GM19351 (cell line): Measurements from ENCODE around the gene ERC2.

Experiments
- ATAC-seq: cut with Tn5 transposase; IDR thresholded peaks from one replicate; pipeline ENCODE4 v1.9.1; 2021; ENCODE audit warnings: mild to moderate bottlenecking, moderate library complexity; ENCODE audit not compliant: unreplicated experiment

Gene ERC2

DNA sequence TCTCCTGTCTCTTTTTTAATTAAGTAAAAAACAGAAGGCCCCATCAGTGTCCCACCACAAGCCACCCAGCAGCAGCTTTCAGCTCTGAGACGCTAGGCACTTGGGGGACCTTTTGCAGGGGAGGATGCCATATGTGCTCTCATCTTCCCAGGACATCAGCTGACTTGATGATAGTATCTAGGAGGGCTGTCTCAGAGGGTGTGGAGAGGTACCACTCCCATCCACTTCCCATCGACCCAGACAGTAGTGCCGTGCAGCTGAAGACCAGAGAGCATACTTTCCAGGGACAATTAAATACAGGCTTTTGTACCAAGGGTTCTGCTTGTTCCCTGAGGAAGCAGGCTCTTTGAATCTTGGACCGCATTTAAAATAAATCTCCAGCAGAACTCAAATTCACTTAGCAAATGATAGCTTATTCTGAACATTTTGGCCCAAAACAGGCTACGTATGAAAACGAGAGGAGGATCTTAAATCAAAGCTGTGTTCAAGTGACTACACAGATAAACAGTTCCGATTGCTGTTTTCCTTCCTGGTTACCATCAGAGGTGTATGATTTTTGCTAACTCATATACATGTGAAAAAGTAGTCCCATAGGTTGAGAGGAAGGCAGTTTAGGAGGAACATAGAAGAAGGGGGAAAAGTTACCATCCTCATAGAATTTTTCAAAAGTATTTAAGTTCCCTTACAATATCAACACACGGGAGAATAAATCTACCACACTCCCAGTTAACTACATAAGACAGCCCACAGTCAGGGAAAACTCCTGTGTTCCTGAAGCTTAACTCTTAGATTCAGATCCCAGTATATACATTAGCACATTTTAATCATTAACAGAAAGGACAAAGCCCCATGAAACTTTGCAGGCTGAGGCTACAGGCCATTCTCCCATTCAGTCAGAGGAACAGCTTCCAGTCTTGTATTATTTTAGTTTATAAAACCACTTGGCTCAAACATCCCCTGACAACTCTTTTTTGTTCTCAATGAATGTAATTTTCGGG, 990.7 kb downstream of the ERC2 start:
- ATAC-seq: no peak

DNA sequence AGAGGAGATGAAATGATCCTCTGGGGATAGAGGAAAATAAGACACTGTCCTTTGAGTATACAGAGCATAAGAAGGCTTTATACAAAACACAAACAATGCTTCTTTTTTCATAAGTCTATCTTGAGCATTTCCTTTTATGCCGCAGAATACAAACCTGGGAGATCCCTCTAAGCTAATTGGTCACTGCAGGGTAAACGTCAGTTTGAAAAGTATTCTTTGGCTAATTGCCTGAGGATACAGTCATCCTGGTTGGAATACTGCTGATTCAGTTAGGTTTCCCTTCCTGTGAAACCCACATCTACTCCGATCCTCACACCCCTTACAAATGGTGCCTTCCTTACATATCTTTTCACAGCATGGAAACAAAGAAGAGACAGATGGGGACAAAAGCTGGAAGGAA, 991.8 kb downstream of the ERC2 start:
- no peak for ATAC-seq

GRCh38 chr3:55474213-55474632, 994.0 kb downstream of the ERC2 start:
- ATAC-seq: no peak

GRCh38 chr3:55473788-55474187, 994.5 kb downstream of the ERC2 start:
- no peak for ATAC-seq

DNA sequence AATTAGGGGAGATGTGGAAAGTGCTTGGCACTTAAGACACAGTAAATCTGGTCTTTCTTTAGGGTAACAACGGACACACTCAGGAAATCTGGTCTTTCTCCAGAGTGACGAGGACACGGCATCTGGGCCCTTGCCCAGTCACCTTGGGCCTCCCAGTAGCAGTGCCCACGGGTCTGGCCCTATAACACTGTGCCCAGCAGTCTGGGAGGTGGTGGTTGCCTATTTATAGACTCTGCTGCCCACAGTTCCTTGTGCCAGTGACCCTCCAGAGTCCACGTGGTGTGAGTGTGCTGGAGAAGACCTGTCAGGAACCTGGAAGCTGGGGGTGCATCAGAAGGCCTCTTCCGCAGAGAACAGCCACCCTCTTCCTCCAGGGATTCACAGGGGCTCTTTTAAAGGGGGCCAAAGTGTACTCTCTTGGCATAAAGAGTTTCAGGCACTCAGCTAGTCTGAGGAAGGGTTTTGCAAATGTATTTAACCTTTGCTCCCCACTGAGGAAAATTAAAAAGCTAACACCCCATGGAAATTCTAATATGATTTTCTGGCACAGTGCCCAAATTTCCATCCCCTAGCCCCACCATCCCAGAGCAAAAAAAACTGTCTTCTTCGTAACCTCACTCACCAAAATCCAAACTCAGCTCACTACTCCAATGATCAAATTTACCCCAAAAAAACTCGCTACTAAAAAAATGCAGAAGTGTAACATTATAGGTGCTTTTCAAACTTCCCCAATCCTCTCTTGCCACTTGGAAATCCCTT, 996.6 kb downstream of the ERC2 start:
- no peak for ATAC-seq

- ATAC-seq: no peak
These were observed 997.2 kb downstream of the ERC2 start for GRCh38 chr3:55471084-55471483.

DNA sequence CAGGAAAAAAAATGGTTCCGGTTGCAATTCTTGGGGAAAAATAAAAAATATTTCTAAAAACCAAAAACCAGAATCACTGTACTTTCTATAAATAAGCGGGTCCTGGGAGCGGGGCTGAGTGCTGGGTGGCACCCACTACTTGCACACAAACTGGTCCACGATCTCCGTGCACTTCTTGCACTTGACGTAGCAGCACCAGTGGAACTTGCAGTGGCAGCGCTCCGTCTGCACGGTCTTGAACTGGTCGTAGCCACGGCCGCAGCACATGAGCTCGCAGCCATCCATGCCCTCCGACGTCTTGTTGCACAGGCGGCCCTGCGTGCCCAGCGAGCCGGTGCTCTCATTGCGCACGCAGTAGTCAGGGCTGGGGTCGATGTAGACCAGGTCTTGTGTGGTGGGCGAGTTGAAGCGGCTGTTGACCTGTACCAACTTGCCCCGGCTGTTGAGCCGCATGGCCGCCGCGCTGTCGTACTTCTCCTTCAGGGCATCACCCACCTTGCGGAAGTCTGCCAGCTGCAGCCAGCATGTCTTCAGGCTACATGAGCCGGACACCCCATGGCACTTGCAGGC, 998.2 kb downstream of the ERC2 start:
- ATAC-seq: no peak

DNA sequence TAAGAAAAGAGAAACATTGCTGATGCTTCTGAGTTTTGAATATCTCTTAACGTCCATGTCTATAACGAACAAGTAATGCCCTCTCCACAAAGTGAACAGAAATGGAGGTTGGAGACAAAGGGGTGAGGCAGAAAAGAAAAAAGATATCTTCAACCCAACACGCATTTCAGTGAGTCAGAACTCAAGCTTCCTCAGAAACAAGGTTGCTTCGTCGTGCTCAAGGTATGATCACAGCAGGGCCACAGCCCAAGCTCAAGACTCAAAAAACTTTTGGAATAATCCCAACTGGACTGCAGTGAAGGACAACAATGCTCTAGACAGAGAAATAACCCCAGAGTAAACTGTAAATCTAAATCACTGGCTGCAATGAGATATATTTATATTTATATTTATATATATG, 1000.0 kb downstream of the ERC2 start:
- no peak for ATAC-seq

DNA sequence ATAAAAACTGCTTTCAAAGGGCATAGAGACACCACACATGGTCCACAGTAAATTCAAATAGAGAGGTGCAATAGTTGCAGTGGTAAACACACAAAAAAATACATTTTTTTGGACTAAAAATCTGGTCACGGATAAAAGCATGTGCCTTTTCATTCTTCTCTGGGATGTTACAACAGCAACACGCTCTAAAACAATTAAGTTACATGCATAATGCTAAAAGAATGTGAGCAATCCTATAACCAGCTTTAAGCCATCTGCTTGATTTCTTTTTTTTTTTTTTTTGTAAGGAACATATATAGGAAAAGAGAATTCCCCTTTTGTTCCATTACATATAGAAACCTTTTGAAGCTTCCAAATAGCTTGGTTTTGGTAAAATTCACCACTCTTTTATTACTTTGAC, 1001.2 kb downstream of the ERC2 start:
- ATAC-seq: no peak

DNA sequence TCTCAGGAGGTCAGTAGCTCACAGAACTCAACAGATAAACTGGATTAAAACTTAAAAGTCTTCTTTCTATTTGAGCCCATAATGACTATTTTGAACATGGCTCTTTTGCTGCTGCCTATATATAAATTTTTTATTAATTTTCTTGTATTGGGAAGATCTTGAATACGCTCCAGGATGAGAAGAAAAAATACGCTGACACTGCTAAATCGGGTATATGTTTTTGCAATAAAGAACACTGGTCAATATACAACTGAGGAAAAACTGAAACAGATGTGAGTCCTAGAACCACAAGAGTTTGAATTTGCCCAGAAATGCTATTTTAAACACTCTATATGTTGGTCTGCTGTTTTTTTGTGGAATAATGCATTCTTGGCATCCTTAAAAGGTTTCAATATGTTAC, 1001.7 kb downstream of the ERC2 start:
- ATAC-seq: no peak

DNA sequence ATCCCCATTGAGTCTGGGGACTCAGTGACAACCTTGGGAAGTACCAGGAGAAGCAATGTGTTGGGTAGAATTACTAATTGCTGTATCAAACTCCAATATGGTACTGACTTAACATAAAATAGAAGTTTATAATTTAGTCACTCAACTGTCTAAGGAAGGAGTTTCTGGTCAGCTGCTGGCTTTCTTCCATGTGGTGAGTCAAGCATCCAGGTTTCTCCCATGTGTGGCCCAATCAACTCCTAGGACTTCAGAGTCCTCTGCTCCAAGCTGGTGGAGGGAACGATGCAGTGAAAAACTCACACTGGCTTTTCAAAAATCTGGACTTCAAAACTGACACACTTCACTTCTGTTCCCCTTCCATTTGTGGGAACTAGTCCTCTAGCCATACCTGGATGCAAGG, 1006.4 kb downstream of the ERC2 start:
- ATAC-seq: no peak

DNA sequence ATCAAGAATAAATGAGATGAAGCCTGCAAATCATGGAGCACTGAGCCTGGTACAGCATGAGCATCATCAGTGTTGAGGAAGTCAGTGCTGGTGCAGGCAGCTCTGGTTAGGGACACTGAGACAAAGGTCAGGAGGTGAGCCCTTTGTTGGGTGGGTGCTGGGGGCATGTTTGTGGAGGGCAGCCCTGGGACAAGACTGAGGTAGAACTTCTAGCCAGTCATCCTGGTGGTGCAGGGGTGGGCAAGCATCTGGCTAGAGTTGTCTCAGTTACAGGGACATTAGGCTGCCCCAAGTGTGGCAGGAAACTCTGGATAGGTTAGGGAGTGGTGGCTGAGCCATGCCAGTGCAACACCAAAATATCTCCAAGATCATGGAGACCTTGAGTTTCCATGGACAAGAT, 1008.4 kb downstream of the ERC2 start:
- no peak for ATAC-seq
